Fibroblast of skin of left biceps (primary cell): ENCODE data around the gene AHSG.

Experiments
- DNase-seq, 2 experiments: peaks; one replicate each; pipeline ENCODE4 v3.0.0-alpha.2; 2013; ENCODE audit warnings: low read depth in 2 of 2

AHSG gene

GRCh38 chr3:186592682-186593081 lies 20.2 kb upstream of the AHSG start:
- no peak for DNase-seq

- DNase-seq: no peak
These were observed 19.0 kb upstream of the AHSG start for GRCh38 chr3:186593862-186594261.

GRCh38 chr3:186594591-186595113 lies 18.2 kb upstream of the AHSG start:
- DNase-seq: no peak

GRCh38 chr3:186596568-186597287 lies 16.1 kb upstream of the AHSG start:
- no peak for DNase-seq

- peak; percentile 49 to 62 for DNase-seq
These were observed 14.6 kb upstream of the AHSG start for GRCh38 chr3:186598108-186598784.

GRCh38 chr3:186598794-186599141 lies 14.1 kb upstream of the AHSG start:
- DNase-seq: no peak

GRCh38 chr3:186599142-186599784 lies 13.6 kb upstream of the AHSG start:
- DNase-seq: no peak

GRCh38 chr3:186599785-186600166 lies 13.1 kb upstream of the AHSG start:
- no peak for DNase-seq

GRCh38 chr3:186600896-186601295 lies 12.0 kb upstream of the AHSG start:
- DNase-seq: no peak

- no peak for DNase-seq
These were observed 9.7 kb upstream of the AHSG start for GRCh38 chr3:186603159-186603558.

- no peak for DNase-seq
These were observed 7.8 kb upstream of the AHSG start for GRCh38 chr3:186605078-186605477.

- no peak for DNase-seq
These were observed 7.0 kb upstream of the AHSG start for GRCh38 chr3:186605561-186606545.

GRCh38 chr3:186608624-186609215 lies 4.1 kb upstream of the AHSG start:
- no peak for DNase-seq

GRCh38 chr3:186609247-186609868 lies 3.5 kb upstream of the AHSG start:
- no peak for DNase-seq

GRCh38 chr3:186612065-186612464 lies 795 bp upstream of the AHSG start:
- DNase-seq: no peak

GRCh38 chr3:186613637-186614265 lies 891 bp downstream of the AHSG start:
- no peak for DNase-seq

- no peak for DNase-seq
These were observed 1.4 kb downstream of the AHSG start for GRCh38 chr3:186614266-186614596.

GRCh38 chr3:186614597-186615483 lies 2.0 kb downstream of the AHSG start:
- peak in 1 of 2 experiments; percentile 10 for DNase-seq

- DNase-seq: no peak
These were observed 3.4 kb downstream of the AHSG start for GRCh38 chr3:186616299-186616617.
